CD14-positive monocyte (primary cell): ENCODE data around the gene FBXW12. TPM values are rescaled to one million over a fixed set of nuclear protein-coding genes. Genes with fewer than 3 reads are reported as not detected.

Experiments
- DNase-seq, 3 donors: peaks; one replicate each; pipeline ENCODE4 v3.0.0-alpha.2; 2011 to 2022
- H2AFZ ChIP-seq: 2 replicates; pipeline ENCODE4 v1.6.0; 2012; ENCODE audit warnings: mild to moderate bottlenecking, low read depth, low read length, inconsistent platforms; ENCODE audit not compliant: insufficient read depth, poor library complexity, severe bottlenecking
- H3K27ac ChIP-seq, 2 donors: 1 replicate in 1 of 2; 2 replicates in 1 of 2; pipeline ENCODE4 v1.5.1; 2012 to 2013; ENCODE audit warnings: low read length in 2 of 2, control low read depth in 1 of 2, inconsistent platforms in 1 of 2, low read depth in 1 of 2, mild to moderate bottlenecking in 1 of 2
- H3K27me3 ChIP-seq, 2 donors: one replicate each; pipeline versions ENCODE4 v1.6.0 to v1.6.1; 2011 to 2013; ENCODE audit warnings: low read length in 2 of 2; ENCODE audit not compliant: control insufficient read depth in 2 of 2, insufficient read depth in 2 of 2
- H3K36me3 ChIP-seq, 2 donors: replicated peaks in 1 of 2; 1 replicate in 1 of 2; 2 replicates in 1 of 2; pipeline versions ENCODE4 v1.5.1 to v1.6.1; 2012 to 2013; ENCODE audit warnings: low read length in 2 of 2, control low read depth in 1 of 2, inconsistent platforms in 1 of 2, mild to moderate bottlenecking in 1 of 2; ENCODE audit not compliant: insufficient read depth in 2 of 2, control insufficient read depth in 1 of 2
- H3K4me1 ChIP-seq, 2 donors: 1 replicate in 1 of 2; 2 replicates in 1 of 2; pipeline versions ENCODE4 v1.5.1 to v1.6.1; 2012 to 2013; ENCODE audit warnings: low read length in 2 of 2, control low read depth in 1 of 2, inconsistent platforms in 1 of 2, mild to moderate bottlenecking in 1 of 2, moderate library complexity in 1 of 2; ENCODE audit not compliant: insufficient read depth in 2 of 2, control insufficient read depth in 1 of 2
- H3K4me2 ChIP-seq: replicated peaks from 2 replicates; pipeline ENCODE3; 2012; ENCODE audit warnings: low read length, moderate library complexity, mild to moderate bottlenecking; ENCODE audit not compliant: poor library complexity, severe bottlenecking; ENCODE audit errors: extremely low read depth
- H3K4me3 ChIP-seq, 3 experiments: fragments of 200-600 bp in 1 of 3; sonication (generic) in 1 of 3; replicated peaks in 1 of 3; 1 replicate in 2 of 3; 2 replicates in 1 of 3; pipeline ENCODE4 v1.5.1; 2011 to 2013; ENCODE audit warnings: low read length in 3 of 3, mild to moderate bottlenecking in 3 of 3, control low read depth in 2 of 3, low read depth in 2 of 3, inconsistent platforms in 1 of 3, moderate library complexity in 1 of 3
- H3K79me2 ChIP-seq: 2 replicates; pipeline ENCODE4 v1.6.0; 2012; ENCODE audit warnings: mild to moderate bottlenecking, control low read depth, inconsistent platforms, low read length, moderate library complexity; ENCODE audit not compliant: insufficient read depth
- H3K9ac ChIP-seq: 2 replicates; pipeline ENCODE4 v1.6.0; 2017; ENCODE audit warnings: low read length, mild to moderate bottlenecking; ENCODE audit not compliant: insufficient read depth, poor library complexity, severe bottlenecking
- H3K9me3 ChIP-seq, 2 donors: replicated peaks in 1 of 2; 1 replicate in 1 of 2; 2 replicates in 1 of 2; pipeline versions ENCODE4 v1.5.1 to v1.6.1; 2012 to 2013; ENCODE audit warnings: low read length in 2 of 2, control low read depth in 1 of 2; ENCODE audit not compliant: control insufficient read depth in 1 of 2, insufficient read depth in 1 of 2
- H4K20me1 ChIP-seq: 2 replicates; pipeline ENCODE4 v1.6.0; 2012; ENCODE audit warnings: mild to moderate bottlenecking, low read length, control low read depth, moderate library complexity; ENCODE audit not compliant: insufficient read depth
- H3K27ac Mint-ChIP-seq, 7 donors: one replicate each; pipeline ENCODE4 v1.8.0; 2020; ENCODE audit warnings: mild to moderate bottlenecking in 7 of 7, mixed read lengths in 7 of 7, moderate library complexity in 6 of 7, inconsistent platforms in 2 of 7
- H3K27me3 Mint-ChIP-seq, 3 donors: one replicate each; pipeline ENCODE4 v1.8.0; 2021 to 2022; ENCODE audit warnings: low read depth in 3 of 3, mild to moderate bottlenecking in 3 of 3, mixed read lengths in 3 of 3, moderate library complexity in 3 of 3, inconsistent platforms in 1 of 3
- H3K36me3 Mint-ChIP-seq, 2 donors: one replicate each; pipeline ENCODE4 v1.8.0; 2020; ENCODE audit warnings: mixed read lengths in 2 of 2, inconsistent platforms in 1 of 2, mild to moderate bottlenecking in 1 of 2
- H3K4me1 Mint-ChIP-seq: one replicate; pipeline ENCODE4 v1.8.0; 2020; ENCODE audit warnings: mild to moderate bottlenecking, mixed read lengths
- H3K4me3 Mint-ChIP-seq, 2 donors: one replicate each; pipeline ENCODE4 v1.8.0; 2020; ENCODE audit warnings: mild to moderate bottlenecking in 2 of 2, mixed read lengths in 2 of 2, moderate library complexity in 1 of 2
- H3K9me3 Mint-ChIP-seq, 7 donors: one replicate each; pipeline ENCODE4 v1.8.0; 2020 to 2022; ENCODE audit warnings: mixed read lengths in 7 of 7, mild to moderate bottlenecking in 6 of 7, moderate library complexity in 6 of 7, inconsistent platforms in 2 of 7
- CTCF ChIP-seq: fragments of 200-600 bp; IDR thresholded peaks from one replicate; pipeline ENCODE4 v1.8.0; 2022; ENCODE audit warnings: antibody characterized with exemption, mild to moderate bottlenecking
- WGBS: methylation state at CpG from one replicate; pipeline ENCODE4 v1.1.5; 2013; ENCODE audit warnings: missing lambda C conversion rate; ENCODE audit not compliant: insufficient coverage; 5-methylcytosine and 5-hydroxymethylcytosine counted together
- intact Hi-C, 2 donors: fragments of 100-400 bp; cut with micrococcal nuclease; formaldehyde crosslinking; loops; one replicate each; pipeline versions ENCODE4 v1.15.0 to v1.15.1; 2023
- polyA plus RNA-seq, 3 donors: library from polyadenylated mRNA; depleted of rRNA in 1 of 3; unstranded in 2 of 3; stranded (reverse) in 1 of 3; fragments of 300-500 nt in 2 of 3; fragments of >200 nt in 1 of 3; fragmentation: Illumina TruSeq in 2 of 3; gene quantifications; 1 replicate in 2 of 3; 2 replicates in 1 of 3; pipeline ENCODE4 v1.2.3, GENCODE V29; 2012 to 2021

The FBXW12 gene
- polyA plus RNA-seq, 3 donors: not detected

GRCh38 chr3:48353987-48354386 lies 18.0 kb upstream of the FBXW12 start:
- Mint-ChIP-seq H3K9me3 (peaks cover 10 to 25% (median 12%) of the 10 kb centered on the region in 7 donors), H3K36me3 (no peaks in the 10 kb centered on the region), H3K27ac (no peak overlapping the region), H3K27me3 (peaks cover 0 to 3% (median 2%) of the 10 kb centered on the region in 3 donors), H3K4me1 (no peaks in the 10 kb centered on the region), H3K4me3 (no peak overlapping the region)
- WGBS: 100% methylated on average over 2 of the region's 4 CpGs
- H3K4me1 ChIP-seq: no peaks in the 10 kb centered on the region
- H4K20me1 ChIP-seq: no peaks in the 10 kb centered on the region
- H3K4me2 ChIP-seq: no peak overlapping the region
- H3K9ac ChIP-seq: no peak overlapping the region
- H3K9me3 ChIP-seq: peaks cover 9 to 24% of the 10 kb centered on the region in 2 donors
- H3K4me3 ChIP-seq: no peak overlapping the region
- no peaks in the 10 kb centered on the region for H3K36me3 ChIP-seq
- no peak overlapping the region for H2AFZ ChIP-seq
- no peak overlapping the region for H3K27ac ChIP-seq
- no peaks in the 10 kb centered on the region for H3K79me2 ChIP-seq
- no peak for DNase-seq
- TF ChIP-seq CTCF: no peak
- intact Hi-C loops: no loop called here
- no peaks in the 10 kb centered on the region for H3K27me3 ChIP-seq

GRCh38 chr3:48356419-48356818 lies 15.6 kb upstream of the FBXW12 start:
- Histone ChIP-seq H3K36me3 (no peaks in the 10 kb centered on the region), H3K27me3 (no peaks in the 10 kb centered on the region), H3K4me1 (no peaks in the 10 kb centered on the region), H3K9ac (no peak overlapping the region), H4K20me1 (no peaks in the 10 kb centered on the region), H3K9me3 (peaks cover 9 to 24% of the 10 kb centered on the region in 2 donors), H3K4me3 (no peak overlapping the region), H3K27ac (no peak overlapping the region), H3K79me2 (no peaks in the 10 kb centered on the region), H3K4me2 (no peak overlapping the region), H2AFZ (no peak overlapping the region)
- Mint-ChIP-seq H3K4me3 (no peak overlapping the region), H3K4me1 (no peaks in the 10 kb centered on the region), H3K9me3 (peaks cover 16 to 32% (median 20%) of the 10 kb centered on the region in 7 donors), H3K36me3 (no peaks in the 10 kb centered on the region), H3K27ac (no peak overlapping the region), H3K27me3 (peaks cover 0 to 6% (median 2%) of the 10 kb centered on the region in 3 donors)
- no peak for DNase-seq
- no peak for TF ChIP-seq CTCF
- 100% methylated on average over 1 of the region's 1 CpG for WGBS
- intact Hi-C loops: no loop called here
